PC-9 (cell line): ENCODE data around the gene HLA-B.
"Not testable (repeated sequence)": the region's sequence is repeated elsewhere in the genome, so short reads cannot be mapped to it uniquely, and the experiment has no call there.

ENCODE experiments used
- EZH2 ChIP-seq: fragments of 200-600 bp; sonication (generic); IDR thresholded peaks from 2 replicates; pipeline ENCODE4 v1.8.0; 2017; ENCODE audit warnings: antibody characterized with exemption, low read depth
- TF ChIP-seq, protein P1 (sequence below): fragments of 200-600 bp; sonication (generic); conservative IDR thresholded peaks from 2 replicates; pipeline ENCODE4 v1.6.1; 2017; ENCODE audit warnings: mixed run types, antibody characterized with exemption, mild to moderate bottlenecking, moderate library complexity

GRCh38 chr6:31389802-31390132 lies 32.8 kb upstream of the HLA-B start:
- TF ChIP-seq, protein P1, sequence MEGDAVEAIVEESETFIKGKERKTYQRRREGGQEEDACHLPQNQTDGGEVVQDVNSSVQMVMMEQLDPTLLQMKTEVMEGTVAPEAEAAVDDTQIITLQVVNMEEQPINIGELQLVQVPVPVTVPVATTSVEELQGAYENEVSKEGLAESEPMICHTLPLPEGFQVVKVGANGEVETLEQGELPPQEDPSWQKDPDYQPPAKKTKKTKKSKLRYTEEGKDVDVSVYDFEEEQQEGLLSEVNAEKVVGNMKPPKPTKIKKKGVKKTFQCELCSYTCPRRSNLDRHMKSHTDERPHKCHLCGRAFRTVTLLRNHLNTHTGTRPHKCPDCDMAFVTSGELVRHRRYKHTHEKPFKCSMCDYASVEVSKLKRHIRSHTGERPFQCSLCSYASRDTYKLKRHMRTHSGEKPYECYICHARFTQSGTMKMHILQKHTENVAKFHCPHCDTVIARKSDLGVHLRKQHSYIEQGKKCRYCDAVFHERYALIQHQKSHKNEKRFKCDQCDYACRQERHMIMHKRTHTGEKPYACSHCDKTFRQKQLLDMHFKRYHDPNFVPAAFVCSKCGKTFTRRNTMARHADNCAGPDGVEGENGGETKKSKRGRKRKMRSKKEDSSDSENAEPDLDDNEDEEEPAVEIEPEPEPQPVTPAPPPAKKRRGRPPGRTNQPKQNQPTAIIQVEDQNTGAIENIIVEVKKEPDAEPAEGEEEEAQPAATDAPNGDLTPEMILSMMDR = not testable (repeated sequence)
- not testable (repeated sequence) for TF ChIP-seq EZH2
